Osteoblast (primary cell): Measurements from ENCODE around the gene CLEC16A. TPM values are rescaled to one million over a fixed set of nuclear protein-coding genes. Genes with fewer than 3 reads are reported as not detected.

Experiments used
- DNase-seq: peaks from one replicate; pipeline ENCODE4 v3.0.0; 2011; ENCODE audit warnings: low spot score, mixed read lengths; ENCODE audit not compliant: insufficient read length; ENCODE audit errors: missing footprints
- H2AFZ ChIP-seq: 2 replicates; pipeline ENCODE4 v1.6.0; 2011; ENCODE audit warnings: mild to moderate bottlenecking, low read length
- H3K27ac ChIP-seq: 2 replicates; pipeline ENCODE4 v1.5.1; 2011; ENCODE audit warnings: mild to moderate bottlenecking, low read depth, low read length, moderate library complexity
- H3K27me3 ChIP-seq: 2 replicates; pipeline ENCODE4 v1.6.0; 2012; ENCODE audit warnings: mild to moderate bottlenecking, control low read depth, inconsistent platforms, low read length, moderate library complexity; ENCODE audit not compliant: insufficient read depth
- H3K36me3 ChIP-seq: 2 replicates; pipeline ENCODE4 v1.5.1; 2011; ENCODE audit warnings: mild to moderate bottlenecking, low read length, control low read depth, moderate library complexity; ENCODE audit not compliant: insufficient read depth
- H3K4me1 ChIP-seq: 2 replicates; pipeline ENCODE4 v1.5.1; 2011; ENCODE audit warnings: mild to moderate bottlenecking, low read length, control low read depth, moderate library complexity; ENCODE audit not compliant: insufficient read depth
- H3K4me2 ChIP-seq: 2 replicates; pipeline ENCODE4 v1.6.0; 2011; ENCODE audit warnings: mild to moderate bottlenecking, low read length; ENCODE audit not compliant: insufficient read depth
- H3K4me3 ChIP-seq: fragments of 200-600 bp; sonication (generic); 3 replicates; pipeline ENCODE4 v1.5.1; 2012; ENCODE audit warnings: mild to moderate bottlenecking, low read length, inconsistent platforms; ENCODE audit not compliant: insufficient read depth
- H3K79me2 ChIP-seq: 2 replicates; pipeline ENCODE4 v1.6.0; 2012; ENCODE audit warnings: mild to moderate bottlenecking, low read length, control low read depth, inconsistent platforms; ENCODE audit not compliant: insufficient read depth
- H3K9me3 ChIP-seq: 2 replicates; pipeline ENCODE4 v1.5.1; 2011; ENCODE audit warnings: low read depth, low read length, control low read depth
- H4K20me1 ChIP-seq: 2 replicates; pipeline ENCODE4 v1.6.0; 2012; ENCODE audit warnings: mild to moderate bottlenecking, low read length, control low read depth; ENCODE audit not compliant: insufficient read depth
- CTCF ChIP-seq: IDR thresholded peaks from 2 replicates; pipeline ENCODE4 v1.5.1; 2011; ENCODE audit warnings: mild to moderate bottlenecking, low read depth, low read length, moderate library complexity; ENCODE audit errors: extremely low read depth
- total RNA-seq: library from RNA; depleted of rRNA; stranded (reverse); fragments of >200 nt; gene quantifications from 2 replicates; pipeline ENCODE4 v1.2.3, GENCODE V29; 2012

CLEC16A gene
- total RNA-seq, 1 donor: 25.7 TPM

DNA sequence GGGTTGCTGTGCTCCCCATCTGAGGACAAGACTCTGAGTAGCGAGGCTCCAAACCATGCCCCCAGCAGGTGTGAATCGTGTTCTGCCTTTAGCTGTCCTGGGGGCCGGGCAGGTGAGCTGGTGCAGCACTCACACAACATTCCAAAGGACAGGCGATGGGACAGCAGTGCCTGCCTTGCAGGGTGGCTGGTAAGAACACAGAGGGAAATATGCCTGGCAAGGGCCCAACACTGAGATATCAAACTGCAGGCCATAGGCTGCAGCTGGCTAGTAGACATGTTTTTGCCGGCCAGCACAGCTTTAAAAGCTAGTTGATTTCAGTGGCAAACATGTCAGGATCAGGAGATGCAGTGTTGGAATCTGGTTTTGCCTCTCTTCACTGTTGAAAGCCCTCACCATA lies 23.6 kb downstream of the CLEC16A start:
- Histone ChIP-seq H3K4me2 (no peak overlapping the region), H3K9me3 (no peaks in the 10 kb centered on the region), H3K79me2 (peaks cover 3% of the 10 kb centered on the region), H3K4me1 (peaks cover 14% of the 10 kb centered on the region), H3K36me3 (peaks cover 16% of the 10 kb centered on the region), H3K27ac (no peak overlapping the region), H2AFZ (no peak overlapping the region), H3K27me3 (no peaks in the 10 kb centered on the region), H4K20me1 (peaks cover 16% of the 10 kb centered on the region), H3K4me3 (no peak overlapping the region)
- no peak for DNase-seq
- TF ChIP-seq CTCF: no peak

DNA sequence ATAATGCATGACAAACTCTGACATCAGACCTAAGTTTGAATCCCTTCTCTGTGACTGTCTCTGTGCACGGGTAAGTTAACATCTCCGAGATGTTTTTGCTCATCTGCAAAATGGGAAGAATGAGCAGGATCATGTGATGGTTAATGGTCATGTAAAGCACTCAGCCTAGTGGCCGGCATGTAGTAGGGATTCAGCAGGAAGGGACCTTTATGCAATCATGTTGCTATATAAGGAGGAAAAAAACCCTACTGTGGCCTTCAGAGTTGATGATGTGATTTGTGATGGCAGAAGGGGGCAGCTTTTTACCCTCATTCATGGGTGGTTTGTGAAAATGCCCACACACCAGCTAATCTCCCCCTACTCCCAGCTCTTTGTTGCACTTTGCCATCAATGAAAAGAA lies 24.1 kb downstream of the CLEC16A start:
- H3K4me3 ChIP-seq: no peak overlapping the region
- H4K20me1 ChIP-seq: peaks cover 16% of the 10 kb centered on the region
- peaks cover 14% of the 10 kb centered on the region for H3K4me1 ChIP-seq
- H2AFZ ChIP-seq: no peak overlapping the region
- H3K27me3 ChIP-seq: no peaks in the 10 kb centered on the region
- no peak for TF ChIP-seq CTCF
- H3K27ac ChIP-seq: no peak overlapping the region
- no peak for DNase-seq
- H3K79me2 ChIP-seq: peaks cover 3% of the 10 kb centered on the region
- peaks cover 16% of the 10 kb centered on the region for H3K36me3 ChIP-seq
- no peaks in the 10 kb centered on the region for H3K9me3 ChIP-seq
- no peak overlapping the region for H3K4me2 ChIP-seq

GRCh38 chr16:10969615-10970014 lies 25.3 kb downstream of the CLEC16A start:
- H3K36me3 ChIP-seq: peaks cover 15% of the 10 kb centered on the region
- H3K27ac ChIP-seq: no peak overlapping the region
- H2AFZ ChIP-seq: no peak overlapping the region
- H3K4me3 ChIP-seq: no peak overlapping the region
- H4K20me1 ChIP-seq: peaks cover 11% of the 10 kb centered on the region
- H3K4me2 ChIP-seq: no peak overlapping the region
- peaks cover 3% of the 10 kb centered on the region for H3K79me2 ChIP-seq
- no peaks in the 10 kb centered on the region for H3K9me3 ChIP-seq
- H3K4me1 ChIP-seq: peaks cover 10% of the 10 kb centered on the region
- no peak for TF ChIP-seq CTCF
- DNase-seq: no peak
- no peaks in the 10 kb centered on the region for H3K27me3 ChIP-seq

DNA sequence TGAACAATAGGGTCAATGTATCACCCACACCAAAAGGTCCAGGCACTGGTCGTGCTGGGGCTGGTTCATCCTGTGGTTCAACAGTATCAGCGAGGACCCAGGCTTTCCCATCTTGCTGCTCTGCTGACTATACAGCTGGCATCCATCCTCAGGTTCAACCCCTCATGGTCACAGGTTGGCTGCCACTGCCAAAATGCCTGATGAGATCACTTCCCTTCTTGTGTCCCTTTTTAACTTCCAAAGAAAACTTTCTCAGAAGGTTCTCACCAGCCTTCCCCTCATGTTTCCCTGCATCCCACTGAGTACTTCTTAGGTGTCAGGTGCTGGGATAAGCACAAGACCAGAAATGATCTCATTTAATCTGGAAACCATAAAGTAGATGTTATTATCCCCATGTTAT lies 25.7 kb downstream of the CLEC16A start:
- Histone ChIP-seq H3K36me3 (peaks cover 15% of the 10 kb centered on the region), H2AFZ (no peak overlapping the region), H4K20me1 (peaks cover 6% of the 10 kb centered on the region), H3K27me3 (no peaks in the 10 kb centered on the region), H3K27ac (no peak overlapping the region), H3K4me2 (no peak overlapping the region), H3K9me3 (no peaks in the 10 kb centered on the region), H3K4me1 (peaks cover 10% of the 10 kb centered on the region), H3K79me2 (peaks cover under 1% of the 10 kb centered on the region), H3K4me3 (no peak overlapping the region)
- DNase-seq: no peak
- no peak for TF ChIP-seq CTCF
